ENCODE results near the gene RAB40B. TPM values are rescaled to one million over a fixed set of nuclear protein-coding genes. Genes with fewer than 3 reads are reported as not detected.
"Not testable (repeated sequence)": the region's sequence is repeated elsewhere in the genome, so short reads cannot be mapped to it uniquely, and the experiment has no call there.

RAB40B gene
- total RNA-seq, 1 donor from 2014 or later, result 40.9 TPM

GRCh38 chr17:82668024-82668630 is 30.4 kb downstream of the RAB40B start:
- no peak for DNase-seq

GRCh38 chr17:82667668-82668000 is 30.9 kb downstream of the RAB40B start:
- no peak for DNase-seq

GRCh38 chr17:82666931-82667667 is 31.4 kb downstream of the RAB40B start:
- DNase-seq, result no peak

- DNase-seq, result no peak
Measured at GRCh38 chr17:82665891-82666290, 32.6 kb downstream of the RAB40B start.

GRCh38 chr17:82665217-82665616 is 33.3 kb downstream of the RAB40B start:
- DNase-seq, result no peak

GRCh38 chr17:82664701-82665182 is 33.8 kb downstream of the RAB40B start:
- DNase-seq, result no peak

- DNase-seq, result no peak
Measured at GRCh38 chr17:82664276-82664575, 34.3 kb downstream of the RAB40B start.

GRCh38 chr17:82663381-82664275 is 34.9 kb downstream of the RAB40B start:
- no peak for DNase-seq

GRCh38 chr17:82662711-82663261 is 35.7 kb downstream of the RAB40B start:
- DNase-seq, result no peak

GRCh38 chr17:82661717-82662683 is 36.5 kb downstream of the RAB40B start:
- DNase-seq, result no peak

GRCh38 chr17:82659886-82660285 is 38.6 kb downstream of the RAB40B start:
- DNase-seq, result no peak

- no peak for DNase-seq
Measured at GRCh38 chr17:82658796-82659452, 39.6 kb downstream of the RAB40B start.

GRCh38 chr17:82658331-82658730 is 40.2 kb downstream of the RAB40B start:
- DNase-seq, result no peak

GRCh38 chr17:82657926-82658325 is 40.6 kb downstream of the RAB40B start:
- DNase-seq, result no peak

GRCh38 chr17:82656266-82656665 is 42.2 kb downstream of the RAB40B start:
- DNase-seq, result no peak

GRCh38 chr17:82655523-82655922 is 43.0 kb downstream of the RAB40B start:
- DNase-seq, result no peak

GRCh38 chr17:82655038-82655479 is 43.4 kb downstream of the RAB40B start:
- DNase-seq, result no peak

- not testable (repeated sequence) for DNase-seq
Measured at GRCh38 chr17:82654611-82655010, 43.9 kb downstream of the RAB40B start.

GRCh38 chr17:82653651-82654528 is 44.6 kb downstream of the RAB40B start:
- DNase-seq, result no peak

GRCh38 chr17:82650723-82651122 is 47.8 kb downstream of the RAB40B start:
- DNase-seq, result no peak

Measured in tongue (tissue), 2 donors.